ENCODE measurements around the gene REG4.
A peak's percentile ranks its signal among the peaks of the same experiment; 100 is the strongest.

DNA sequence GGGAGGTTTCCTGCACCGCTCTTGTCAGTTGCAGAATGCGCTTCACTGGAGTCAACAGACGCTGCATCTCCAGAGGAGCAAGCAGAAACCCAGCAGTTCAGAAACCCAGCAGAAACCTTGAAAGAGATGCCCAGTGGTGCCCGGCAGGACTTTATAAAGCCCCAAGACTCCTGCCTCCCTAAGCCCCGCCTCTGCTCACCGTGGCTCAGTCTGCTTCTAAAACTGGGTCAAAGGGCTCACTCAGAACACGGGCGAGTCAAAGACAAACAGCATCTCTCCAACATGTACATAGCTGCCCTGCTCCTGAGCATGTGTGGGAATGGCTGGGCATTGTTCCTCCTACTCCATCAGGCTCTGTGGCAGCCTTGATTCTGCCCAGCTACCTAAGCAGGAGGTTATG is 42.5 kb downstream of the REG4 start, which contains the start of gene HMGCS2:
- TF ChIP-seq, protein P1, sequence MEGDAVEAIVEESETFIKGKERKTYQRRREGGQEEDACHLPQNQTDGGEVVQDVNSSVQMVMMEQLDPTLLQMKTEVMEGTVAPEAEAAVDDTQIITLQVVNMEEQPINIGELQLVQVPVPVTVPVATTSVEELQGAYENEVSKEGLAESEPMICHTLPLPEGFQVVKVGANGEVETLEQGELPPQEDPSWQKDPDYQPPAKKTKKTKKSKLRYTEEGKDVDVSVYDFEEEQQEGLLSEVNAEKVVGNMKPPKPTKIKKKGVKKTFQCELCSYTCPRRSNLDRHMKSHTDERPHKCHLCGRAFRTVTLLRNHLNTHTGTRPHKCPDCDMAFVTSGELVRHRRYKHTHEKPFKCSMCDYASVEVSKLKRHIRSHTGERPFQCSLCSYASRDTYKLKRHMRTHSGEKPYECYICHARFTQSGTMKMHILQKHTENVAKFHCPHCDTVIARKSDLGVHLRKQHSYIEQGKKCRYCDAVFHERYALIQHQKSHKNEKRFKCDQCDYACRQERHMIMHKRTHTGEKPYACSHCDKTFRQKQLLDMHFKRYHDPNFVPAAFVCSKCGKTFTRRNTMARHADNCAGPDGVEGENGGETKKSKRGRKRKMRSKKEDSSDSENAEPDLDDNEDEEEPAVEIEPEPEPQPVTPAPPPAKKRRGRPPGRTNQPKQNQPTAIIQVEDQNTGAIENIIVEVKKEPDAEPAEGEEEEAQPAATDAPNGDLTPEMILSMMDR (IDR thresholded peaks at IDR 0.05; ENCODE audit: low read depth, low read length, missing input control): no peak
- TF ChIP-seq YY1 (IDR thresholded peaks at IDR 0.05): peak; percentile 90
- peak; percentile 96 for TF ChIP-seq REST (IDR thresholded peaks at IDR 0.05)
- TF ChIP-seq, protein P2, sequence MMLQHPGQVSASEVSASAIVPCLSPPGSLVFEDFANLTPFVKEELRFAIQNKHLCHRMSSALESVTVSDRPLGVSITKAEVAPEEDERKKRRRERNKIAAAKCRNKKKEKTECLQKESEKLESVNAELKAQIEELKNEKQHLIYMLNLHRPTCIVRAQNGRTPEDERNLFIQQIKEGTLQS (IDR thresholded peaks at IDR 0.05): no peak
- TF ChIP-seq, protein P3, sequence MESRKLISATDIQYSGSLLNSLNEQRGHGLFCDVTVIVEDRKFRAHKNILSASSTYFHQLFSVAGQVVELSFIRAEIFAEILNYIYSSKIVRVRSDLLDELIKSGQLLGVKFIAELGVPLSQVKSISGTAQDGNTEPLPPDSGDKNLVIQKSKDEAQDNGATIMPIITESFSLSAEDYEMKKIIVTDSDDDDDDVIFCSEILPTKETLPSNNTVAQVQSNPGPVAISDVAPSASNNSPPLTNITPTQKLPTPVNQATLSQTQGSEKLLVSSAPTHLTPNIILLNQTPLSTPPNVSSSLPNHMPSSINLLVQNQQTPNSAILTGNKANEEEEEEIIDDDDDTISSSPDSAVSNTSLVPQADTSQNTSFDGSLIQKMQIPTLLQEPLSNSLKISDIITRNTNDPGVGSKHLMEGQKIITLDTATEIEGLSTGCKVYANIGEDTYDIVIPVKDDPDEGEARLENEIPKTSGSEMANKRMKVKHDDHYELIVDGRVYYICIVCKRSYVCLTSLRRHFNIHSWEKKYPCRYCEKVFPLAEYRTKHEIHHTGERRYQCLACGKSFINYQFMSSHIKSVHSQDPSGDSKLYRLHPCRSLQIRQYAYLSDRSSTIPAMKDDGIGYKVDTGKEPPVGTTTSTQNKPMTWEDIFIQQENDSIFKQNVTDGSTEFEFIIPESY (IDR thresholded peaks at IDR 0.05): peak; percentile 61
- peak; percentile 92 to 94 for TF ChIP-seq RXRA (IDR thresholded peaks at IDR 0.05)
- peak in 1 of 2 donors; percentile 50 for TF ChIP-seq JUND (IDR thresholded peaks at IDR 0.05)
- TF ChIP-seq RAD21 (IDR thresholded peaks at IDR 0.05): peak; percentile 37 to 55
- peak; percentile 60 to 76 for TF ChIP-seq HNF4A (conservative IDR thresholded peaks at IDR 0.05)
- TF ChIP-seq FOXA2 (IDR thresholded peaks at IDR 0.05): peak; percentile 73
- TF ChIP-seq TAF1 (conservative IDR thresholded peaks at IDR 0.05): peak; percentile 98
- peak; percentile 24 for TF ChIP-seq FOXA1 (IDR thresholded peaks at IDR 0.05)
- peak; percentile 21 for TF ChIP-seq MAX (IDR thresholded peaks at IDR 0.05)
- no peak for TF ChIP-seq GABPA (IDR thresholded peaks at IDR 0.05 in 1 of 2, conservative IDR thresholded peaks at IDR 0.05 in 1 of 2)

Data from liver (tissue), 3 donors.